GM18511 (cell line): ENCODE measurements around the gene GPS2.

Source experiments
- ATAC-seq: cut with Tn5 transposase; IDR thresholded peaks from one replicate; pipeline ENCODE4 v1.9.1; 2021; ENCODE audit warnings: mild to moderate bottlenecking, moderate library complexity; ENCODE audit not compliant: unreplicated experiment

GPS2 gene, protein sequence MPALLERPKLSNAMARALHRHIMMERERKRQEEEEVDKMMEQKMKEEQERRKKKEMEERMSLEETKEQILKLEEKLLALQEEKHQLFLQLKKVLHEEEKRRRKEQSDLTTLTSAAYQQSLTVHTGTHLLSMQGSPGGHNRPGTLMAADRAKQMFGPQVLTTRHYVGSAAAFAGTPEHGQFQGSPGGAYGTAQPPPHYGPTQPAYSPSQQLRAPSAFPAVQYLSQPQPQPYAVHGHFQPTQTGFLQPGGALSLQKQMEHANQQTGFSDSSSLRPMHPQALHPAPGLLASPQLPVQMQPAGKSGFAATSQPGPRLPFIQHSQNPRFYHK

DNA sequence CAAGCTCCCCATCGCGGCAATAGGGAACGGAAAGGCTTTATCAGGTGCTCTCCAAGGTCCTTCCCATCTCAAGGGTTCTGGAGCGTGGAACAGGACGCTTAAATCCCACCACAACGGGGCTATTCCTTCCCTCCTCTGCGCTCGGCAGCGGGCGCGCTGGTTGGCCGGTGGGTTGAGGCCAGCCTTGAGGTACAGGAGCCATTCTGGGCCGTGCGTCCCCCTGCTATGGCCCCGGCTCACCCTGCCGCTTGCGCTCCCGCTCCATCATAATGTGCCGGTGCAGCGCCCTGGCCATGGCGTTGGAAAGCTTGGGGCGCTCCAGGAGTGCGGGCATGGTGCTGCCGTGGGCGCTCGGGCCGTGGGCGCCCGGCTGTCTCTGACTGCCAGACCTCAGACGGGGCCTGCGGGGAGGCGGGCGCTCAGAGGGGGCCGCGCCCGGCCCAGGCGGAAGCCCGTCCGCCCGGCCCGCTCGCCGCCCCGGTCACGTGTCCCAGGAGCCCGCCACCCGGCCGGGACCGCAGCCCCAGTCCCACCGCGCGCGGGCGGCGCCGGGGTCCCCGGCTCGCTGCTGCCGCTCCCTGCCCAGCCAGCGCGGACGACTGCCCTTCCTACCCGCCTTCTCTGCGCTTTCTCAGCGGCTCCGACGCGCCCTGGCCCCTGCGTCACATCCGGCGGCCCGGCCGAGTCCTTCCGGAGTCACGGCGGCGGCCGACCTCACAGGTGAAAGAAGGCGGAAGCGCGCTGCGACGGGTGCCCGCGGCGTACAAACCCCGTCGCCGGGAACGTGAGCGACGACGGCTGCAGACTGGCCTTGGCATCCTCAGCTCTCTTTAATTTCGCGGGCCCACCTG is at the start of gene GPS2:
Gene GPS2 (minus strand): TSS at position 642 of the 851 bp plus-strand sequence. CDS start 308 bp downstream, at position 334.
- peak; percentile 88 for ATAC-seq

DNA sequence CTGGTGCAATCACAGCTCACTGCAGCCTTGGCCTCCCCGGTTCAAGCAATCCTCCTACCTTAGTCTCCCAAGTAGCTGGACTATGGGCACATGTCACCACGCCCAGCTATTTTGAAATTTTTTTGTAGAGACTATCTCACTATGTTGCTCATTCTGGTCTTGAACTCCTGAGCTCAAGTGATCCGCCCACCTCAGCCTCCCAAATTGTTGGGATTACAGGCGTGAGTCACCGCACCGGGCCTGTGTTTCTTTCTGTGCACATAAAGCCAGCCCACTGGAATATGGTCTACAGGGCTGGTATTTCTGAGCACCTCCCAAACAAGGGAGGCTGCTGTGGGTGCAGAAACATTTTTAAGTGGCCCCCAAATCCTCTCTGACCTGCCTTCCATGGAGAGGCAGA is 48.2 kb upstream of the GPS2 start:
- ATAC-seq: no peak

DNA sequence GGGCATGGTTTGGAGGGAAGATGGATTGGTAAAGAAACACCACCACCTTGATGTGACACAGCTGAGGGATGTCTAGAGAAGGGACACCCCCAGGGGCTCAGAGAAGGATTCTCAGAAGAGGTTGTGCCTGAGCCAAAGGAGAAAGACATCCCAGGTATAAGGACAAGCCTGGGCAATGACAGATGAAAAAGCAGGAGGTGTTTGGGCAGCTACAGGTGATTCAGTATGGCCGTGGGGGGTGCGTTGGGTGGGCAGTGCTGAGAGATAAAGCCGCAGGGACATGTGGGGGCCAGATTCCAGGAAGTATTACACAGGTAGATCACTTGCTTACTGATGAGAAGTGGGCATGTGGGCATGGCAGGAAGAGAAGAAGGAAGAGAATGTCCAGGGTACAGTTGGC is 46.7 kb upstream of the GPS2 start:
- ATAC-seq: no peak

DNA sequence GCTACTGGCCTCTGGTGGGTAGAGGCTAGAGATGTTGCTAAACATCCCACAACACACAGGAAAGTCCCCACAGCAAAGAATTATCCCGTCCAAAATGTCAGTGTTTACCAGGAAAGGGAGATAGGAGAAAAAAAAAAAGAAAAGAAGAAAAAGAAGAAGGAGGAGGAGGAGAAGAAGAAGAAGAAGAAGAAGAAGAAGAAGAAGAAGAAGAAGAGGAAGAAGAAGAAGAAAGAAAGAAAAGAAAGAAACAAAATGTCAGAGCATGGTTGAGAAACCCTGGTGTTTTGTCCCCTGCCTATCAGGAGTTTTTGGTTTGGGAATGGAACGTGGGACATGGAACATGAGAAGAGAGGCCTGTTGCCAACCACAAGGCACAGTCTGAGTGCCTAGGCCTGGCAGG is 42.2 kb upstream of the GPS2 start:
- ATAC-seq: no peak

DNA sequence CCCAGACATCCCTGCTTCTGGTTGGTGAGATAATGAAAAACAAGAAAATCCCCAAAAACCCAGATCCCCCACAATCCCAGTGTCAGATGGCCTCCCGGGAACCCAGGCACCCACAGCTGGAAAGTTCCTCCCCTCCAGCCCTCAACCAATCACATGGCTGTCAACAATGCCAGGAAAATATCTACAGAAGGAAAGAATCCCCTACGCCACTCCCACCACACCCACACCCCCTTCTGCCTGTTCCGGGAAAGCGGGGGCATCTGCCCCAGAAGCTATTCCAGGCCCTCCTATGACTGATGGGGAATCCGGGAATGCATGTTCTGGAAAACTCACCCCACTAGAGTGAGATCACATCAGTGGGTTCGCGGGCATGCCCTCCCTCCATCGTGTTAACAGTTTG is 41.6 kb upstream of the GPS2 start:
- ATAC-seq: no peak

DNA sequence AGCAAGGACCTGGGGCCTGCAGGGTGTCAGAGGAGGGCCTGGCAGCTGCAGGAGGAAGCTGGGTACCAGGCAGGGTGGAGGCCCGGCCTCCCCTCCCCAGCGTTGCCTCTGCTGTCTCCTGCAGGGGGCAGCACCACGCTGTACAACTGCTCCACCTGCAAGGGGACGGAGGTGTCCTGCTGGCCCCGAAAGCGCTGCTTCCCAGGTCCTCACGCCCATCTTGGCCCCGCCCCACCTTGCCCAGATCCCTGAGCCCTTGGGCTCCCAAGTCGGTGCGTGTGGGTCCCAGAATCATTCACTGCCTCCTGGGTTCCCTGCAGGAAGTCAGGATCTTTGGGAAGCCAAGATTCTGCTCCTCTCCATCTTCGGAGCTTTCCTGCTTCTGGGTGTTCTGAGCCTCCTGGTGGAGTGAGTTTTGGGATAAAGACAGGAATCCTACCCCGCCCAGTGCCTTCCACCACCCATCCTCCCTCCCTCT is 41.0 kb upstream of the GPS2 start:
- no peak for ATAC-seq

DNA sequence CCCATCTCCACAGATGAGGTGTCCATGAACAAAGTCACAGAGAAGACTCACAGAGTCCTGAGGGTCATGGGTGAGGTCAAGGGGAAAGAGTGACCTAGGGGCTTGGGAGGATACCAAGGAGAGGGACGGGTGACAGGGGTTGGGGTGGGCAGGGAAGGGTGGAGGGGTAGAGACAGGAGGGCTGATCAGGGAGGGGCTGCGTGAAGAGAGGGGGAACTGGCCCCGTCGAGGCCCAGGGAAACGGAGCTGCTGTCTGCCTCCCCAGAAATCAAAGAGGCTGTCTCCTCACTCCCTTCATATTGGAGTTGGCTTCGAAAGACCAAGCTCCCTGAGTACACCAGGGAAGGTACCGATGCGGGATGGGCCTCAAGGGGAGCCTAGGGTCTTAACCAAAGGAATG is 40.4 kb upstream of the GPS2 start:
- no peak for ATAC-seq

DNA sequence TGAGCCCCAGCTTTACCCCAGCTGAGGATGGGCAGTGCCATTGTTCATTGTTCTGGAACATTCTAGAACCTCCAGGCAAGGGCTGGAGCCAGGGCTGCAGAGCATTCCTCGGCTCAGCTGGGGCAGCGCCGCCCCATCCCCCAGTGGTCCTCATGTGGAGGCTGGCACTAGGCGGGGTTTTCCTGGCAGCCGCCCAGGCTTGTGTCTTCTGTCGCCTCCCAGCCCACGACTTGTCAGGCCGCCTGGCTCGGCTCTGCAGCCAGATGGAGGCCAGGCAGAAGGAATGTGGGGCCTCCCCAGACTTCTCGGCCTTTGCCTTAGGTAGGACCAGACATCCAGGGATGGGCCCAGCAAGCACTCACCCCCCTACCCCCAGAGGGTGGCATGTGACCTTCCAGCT is 39.9 kb upstream of the GPS2 start, which contains the start of gene TMEM95:
Gene TMEM95 (plus strand): TSS at position 104 of the 400 bp plus-strand sequence. CDS start 49 bp downstream, at position 153.
- ATAC-seq: no peak

DNA sequence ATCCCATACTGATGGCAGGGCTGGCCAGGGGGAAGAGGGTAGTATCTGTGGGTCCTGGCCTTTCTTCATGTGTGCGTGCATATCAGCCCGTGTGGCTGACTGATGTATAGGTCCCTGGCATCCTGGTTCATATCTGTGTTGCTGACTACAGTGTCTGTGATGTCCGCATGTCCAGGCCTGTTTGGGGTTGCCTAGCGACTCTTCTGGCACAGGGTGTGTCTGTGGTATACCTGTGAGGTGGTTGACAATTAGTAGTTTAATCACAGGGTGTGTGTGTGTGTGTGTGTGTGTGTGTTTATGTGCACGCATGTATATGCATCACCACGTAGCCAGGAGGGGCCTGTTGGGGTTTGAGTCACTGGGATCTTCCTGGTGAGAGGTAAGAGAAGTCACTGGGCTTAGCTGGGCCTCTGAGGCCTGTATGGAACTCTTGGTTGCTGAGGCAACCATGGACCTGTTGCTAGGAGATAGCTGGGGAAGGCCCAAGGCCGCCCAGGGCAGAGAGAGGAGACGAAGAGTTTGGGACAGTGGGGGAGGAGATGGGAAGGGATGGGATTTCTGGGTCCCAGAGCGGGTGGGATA is 39.2 kb upstream of the GPS2 start:
- no peak for ATAC-seq

DNA sequence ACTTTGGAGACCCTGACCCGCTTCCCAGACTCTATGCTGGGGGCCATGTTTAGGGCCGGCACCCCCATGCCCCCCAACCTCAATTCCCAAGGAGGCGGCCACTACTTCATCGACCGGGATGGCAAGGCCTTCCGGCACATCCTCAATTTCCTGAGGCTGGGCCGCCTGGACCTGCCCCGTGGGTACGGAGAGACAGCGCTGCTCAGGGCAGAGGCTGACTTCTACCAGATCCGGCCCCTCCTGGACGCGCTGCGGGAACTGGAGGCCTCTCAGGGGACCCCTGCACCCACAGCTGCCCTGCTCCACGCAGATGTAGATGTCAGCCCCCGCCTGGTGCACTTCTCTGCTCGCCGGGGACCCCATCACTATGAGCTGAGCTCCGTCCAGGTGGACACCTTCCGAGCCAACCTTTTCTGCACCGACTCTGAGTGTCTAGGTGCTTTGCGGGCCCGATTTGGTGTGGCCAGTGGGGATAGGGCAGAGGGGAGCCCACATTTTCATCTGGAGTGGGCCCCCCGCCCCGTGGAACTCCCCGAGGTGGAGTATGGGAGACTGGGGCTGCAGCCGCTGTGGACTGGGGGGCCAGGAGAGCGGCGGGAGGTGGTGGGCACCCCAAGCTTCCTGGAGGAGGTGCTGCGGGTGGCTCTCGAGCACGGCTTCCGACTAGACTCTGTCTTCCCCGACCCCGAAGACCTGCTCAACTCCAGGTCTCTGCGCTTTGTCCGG is 37.9 kb upstream of the GPS2 start:
- no peak for ATAC-seq

DNA sequence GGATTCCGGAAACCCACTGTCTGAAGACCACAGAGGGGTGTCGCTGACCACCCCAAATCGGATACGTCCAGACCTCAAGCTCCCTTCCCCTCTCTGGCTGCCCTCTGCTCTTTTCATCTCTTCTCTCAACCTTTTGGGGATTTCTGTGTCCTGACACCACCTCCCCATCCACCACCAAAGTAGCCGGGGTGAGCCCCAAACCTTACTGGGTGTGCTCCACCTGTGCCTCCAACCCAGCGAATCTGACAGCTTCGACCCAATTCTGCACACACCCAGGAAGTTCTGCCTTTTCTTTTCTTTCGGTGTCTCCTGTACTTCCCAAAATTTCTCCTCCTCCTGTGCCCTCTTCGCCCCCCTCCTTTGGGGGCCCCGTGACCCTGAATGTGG is 37.3 kb upstream of the GPS2 start:
- no peak for ATAC-seq

DNA sequence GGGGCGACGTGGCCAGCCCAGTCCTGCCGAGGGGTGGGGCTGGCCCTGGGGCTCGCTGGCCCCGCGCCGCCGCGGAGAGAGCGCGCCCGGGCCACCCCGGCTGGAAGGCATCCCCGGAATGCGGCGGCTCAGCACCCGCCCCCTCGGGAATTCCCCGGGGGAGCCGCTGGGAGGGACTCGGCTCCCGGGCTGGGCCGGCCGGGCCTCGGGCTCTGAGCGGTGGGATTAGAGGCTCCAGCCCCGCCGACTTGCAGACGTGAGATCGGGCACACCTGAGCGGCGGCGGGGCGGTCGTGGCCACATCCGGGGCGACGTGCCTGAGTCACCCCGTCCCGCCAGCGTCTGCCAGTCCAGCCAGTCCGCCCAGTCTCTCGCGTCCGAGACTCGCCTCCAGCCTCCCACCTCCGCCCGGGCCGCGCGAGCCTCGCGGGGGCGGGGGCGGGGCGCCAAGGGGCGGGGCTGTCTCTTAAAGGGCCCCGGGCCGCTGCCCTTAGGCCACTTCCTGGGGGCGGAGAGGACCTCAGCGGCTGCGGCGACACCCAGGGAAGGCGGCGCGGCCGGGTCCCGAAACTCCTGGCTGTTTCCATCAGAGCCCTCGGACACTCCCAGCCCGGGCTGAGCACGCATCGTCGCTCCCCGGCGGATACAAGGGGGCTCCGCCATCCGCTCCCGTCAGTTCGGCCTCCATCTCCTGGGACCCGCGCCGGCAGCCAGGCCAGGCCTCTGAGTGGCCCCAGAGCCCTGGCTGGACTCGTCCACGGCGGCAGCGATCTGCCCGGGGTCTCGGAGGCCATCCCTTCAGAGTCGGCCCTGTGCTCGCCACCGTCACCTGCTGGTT is 36.7 kb upstream of the GPS2 start, which contains the start of gene KCTD11:
Gene KCTD11 (plus strand): TSS at position 498 of the 838 bp plus-strand sequence.
- ATAC-seq: peak; percentile 75

DNA sequence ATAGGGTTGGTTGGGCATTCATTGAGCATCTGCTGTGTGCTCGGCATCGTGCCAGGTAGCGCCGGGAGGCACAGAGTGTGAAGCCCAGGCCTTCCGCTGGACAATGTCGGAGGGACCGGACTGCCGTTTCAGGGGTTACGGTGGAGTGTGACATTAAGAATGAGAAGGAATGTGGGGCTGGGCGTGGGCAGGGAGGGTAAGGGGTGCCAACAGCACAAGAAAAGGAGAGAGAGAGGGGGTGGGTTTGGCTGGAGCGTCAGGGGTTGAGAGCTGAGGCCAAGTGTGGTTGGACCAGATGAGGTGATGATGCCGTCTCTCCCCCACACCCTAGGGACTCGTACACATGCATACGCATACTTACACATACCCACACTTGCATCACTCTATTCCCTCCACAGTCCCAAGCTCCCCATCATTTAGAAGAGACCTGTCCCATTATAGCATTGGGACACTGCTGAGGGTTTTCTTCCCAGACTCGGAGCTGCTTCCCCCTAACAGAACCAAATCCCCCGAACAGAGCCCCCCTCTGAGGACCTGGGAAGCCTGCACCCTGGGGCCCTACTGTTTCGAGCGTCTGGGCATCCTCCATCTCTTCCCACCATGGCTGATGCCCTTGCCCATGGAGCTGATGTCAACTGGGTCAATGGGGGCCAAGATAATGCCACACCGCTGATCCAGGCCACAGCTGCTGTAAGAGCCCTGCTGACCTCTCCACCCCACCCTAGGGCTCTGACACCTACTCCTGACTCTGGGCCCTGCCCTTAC is 33.5 kb upstream of the GPS2 start:
- no peak for ATAC-seq

DNA sequence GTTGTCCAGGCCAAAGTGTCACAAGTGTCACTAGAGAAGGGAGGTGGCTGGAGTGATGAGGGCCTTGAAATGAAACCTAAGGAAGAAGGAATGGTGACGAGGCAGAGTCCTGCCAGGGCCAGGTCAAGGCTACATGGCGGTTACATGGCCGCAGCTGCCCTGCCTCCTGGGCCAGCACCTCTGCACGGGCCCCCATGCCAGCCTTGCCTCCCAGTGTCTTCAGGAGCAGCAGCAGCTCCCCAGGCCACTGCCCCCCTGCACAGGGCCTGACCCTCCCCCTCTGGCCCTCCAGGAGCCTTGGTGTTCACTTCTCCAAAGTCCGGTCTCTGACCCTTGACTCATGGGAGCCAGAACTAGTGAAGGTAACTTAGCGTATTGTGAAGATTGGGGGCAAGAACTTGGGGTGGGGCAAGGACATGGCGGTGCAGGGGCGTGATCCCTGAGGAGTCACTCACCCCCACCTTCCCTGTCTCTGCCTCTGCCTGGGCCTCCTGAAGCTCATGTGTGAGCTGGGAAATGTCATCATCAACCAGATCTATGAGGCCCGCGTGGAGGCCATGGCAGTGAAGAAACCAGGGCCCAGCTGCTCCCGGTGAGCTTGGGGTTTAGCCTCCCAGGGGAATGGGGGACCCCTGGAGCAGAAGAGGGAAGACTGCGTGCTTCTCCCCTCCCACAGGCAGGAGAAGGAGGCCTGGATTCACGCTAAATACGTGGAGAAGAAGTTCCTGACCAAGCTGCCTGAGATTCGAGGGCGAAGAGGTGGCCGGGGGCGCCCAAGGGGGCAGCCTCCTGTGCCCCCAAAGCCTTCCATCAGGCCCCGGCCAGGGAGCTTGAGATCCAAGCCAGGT is 32.7 kb upstream of the GPS2 start:
- no peak for ATAC-seq

DNA sequence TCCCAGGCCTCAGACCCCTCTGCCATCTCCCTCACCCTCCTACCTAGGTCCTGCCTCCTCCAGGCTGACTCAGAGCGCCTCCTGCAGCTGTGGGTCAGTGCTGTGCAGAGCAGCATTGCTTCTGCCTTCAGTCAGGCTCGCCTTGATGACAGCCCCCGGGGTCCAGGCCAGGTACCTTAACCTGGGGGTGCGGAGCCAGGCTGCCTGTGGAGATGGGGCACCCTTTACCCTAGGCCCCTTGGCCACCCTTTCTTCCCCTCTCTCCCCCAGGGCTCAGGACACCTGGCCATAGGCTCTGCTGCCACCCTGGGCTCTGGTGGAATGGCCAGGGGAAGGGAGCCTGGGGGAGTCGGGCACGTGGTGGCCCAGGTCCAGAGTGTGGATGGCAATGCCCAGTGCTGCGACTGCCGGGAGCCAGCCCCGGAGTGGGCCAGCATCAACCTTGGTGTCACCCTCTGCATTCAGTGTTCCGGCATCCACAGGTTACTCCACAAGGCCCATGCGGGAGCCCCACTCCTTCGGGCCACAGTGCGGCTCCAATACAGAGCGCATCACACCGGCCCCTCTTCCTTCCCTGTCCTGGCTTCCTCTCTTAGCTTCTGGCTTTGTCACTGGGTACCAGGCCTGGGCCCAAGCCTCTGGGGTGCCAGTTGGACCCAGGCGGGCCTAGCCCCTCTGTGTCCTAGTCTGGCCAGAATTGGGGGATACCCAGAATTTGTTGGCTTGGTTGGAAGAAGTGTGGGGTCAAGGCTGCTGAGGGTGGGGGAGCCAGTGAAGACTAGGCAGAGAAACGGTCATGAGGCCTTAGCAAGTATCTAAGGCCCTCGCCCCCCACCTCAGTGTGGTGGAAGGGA is 31.8 kb upstream of the GPS2 start:
- no peak for ATAC-seq

DNA sequence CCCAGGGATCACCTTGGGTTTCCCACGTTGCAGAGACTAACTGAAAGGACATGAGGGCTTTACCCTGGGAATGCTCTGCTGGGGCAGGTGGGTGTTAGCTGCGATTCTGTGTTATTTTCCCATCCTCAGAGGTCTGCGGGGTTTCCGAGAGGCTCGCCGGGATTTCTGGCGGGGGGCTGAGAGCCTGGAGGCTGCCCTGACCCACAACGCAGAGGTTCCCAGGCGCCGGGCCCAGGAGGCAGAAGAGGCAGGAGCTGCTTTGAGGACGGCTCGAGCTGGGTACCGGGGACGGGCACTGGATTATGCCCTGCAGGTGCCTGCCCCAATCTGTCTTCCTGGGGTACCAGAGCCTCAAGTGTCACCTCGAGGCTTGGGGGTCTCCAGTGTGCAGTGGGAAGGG is 28.1 kb upstream of the GPS2 start:
- ATAC-seq: no peak

DNA sequence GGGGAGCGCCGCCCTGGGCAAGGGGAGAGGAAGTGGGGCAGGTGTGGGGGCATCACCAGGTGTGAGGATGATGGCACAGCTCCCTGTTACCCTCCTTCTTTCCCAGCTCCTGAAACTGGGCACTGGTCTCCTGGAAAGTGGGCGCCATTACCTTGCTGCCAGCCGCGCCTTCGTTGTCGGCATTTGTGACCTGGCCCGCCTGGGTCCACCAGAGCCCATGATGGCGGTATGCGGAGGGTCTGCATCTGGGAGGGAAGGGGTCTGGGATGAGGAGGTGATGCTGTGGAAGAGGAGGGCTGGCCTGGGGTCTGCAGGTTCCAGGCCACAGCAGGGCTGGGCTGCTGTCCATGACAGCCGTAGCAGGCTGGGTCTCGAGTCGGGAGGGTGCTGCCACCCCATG is 26.7 kb upstream of the GPS2 start:
- ATAC-seq: no peak
